CD14-positive monocyte (primary cell): ENCODE data around the gene CCNG2. TPM values are rescaled to one million over a fixed set of nuclear protein-coding genes. Genes with fewer than 3 reads are reported as not detected.

Experiments
- DNase-seq, 3 donors: peaks; one replicate each; pipeline ENCODE4 v3.0.0-alpha.2; 2011 to 2022
- H2AFZ ChIP-seq: 2 replicates; pipeline ENCODE4 v1.6.0; 2012; ENCODE audit warnings: mild to moderate bottlenecking, low read depth, low read length, inconsistent platforms; ENCODE audit not compliant: insufficient read depth, poor library complexity, severe bottlenecking
- H3K27ac ChIP-seq, 2 donors: 1 replicate in 1 of 2; 2 replicates in 1 of 2; pipeline ENCODE4 v1.5.1; 2012 to 2013; ENCODE audit warnings: low read length in 2 of 2, control low read depth in 1 of 2, inconsistent platforms in 1 of 2, low read depth in 1 of 2, mild to moderate bottlenecking in 1 of 2
- H3K27me3 ChIP-seq, 2 donors: one replicate each; pipeline versions ENCODE4 v1.6.0 to v1.6.1; 2011 to 2013; ENCODE audit warnings: low read length in 2 of 2; ENCODE audit not compliant: control insufficient read depth in 2 of 2, insufficient read depth in 2 of 2
- H3K36me3 ChIP-seq, 2 donors: replicated peaks in 1 of 2; 1 replicate in 1 of 2; 2 replicates in 1 of 2; pipeline versions ENCODE4 v1.5.1 to v1.6.1; 2012 to 2013; ENCODE audit warnings: low read length in 2 of 2, control low read depth in 1 of 2, inconsistent platforms in 1 of 2, mild to moderate bottlenecking in 1 of 2; ENCODE audit not compliant: insufficient read depth in 2 of 2, control insufficient read depth in 1 of 2
- H3K4me1 ChIP-seq, 2 donors: 1 replicate in 1 of 2; 2 replicates in 1 of 2; pipeline versions ENCODE4 v1.5.1 to v1.6.1; 2012 to 2013; ENCODE audit warnings: low read length in 2 of 2, control low read depth in 1 of 2, inconsistent platforms in 1 of 2, mild to moderate bottlenecking in 1 of 2, moderate library complexity in 1 of 2; ENCODE audit not compliant: insufficient read depth in 2 of 2, control insufficient read depth in 1 of 2
- H3K4me2 ChIP-seq: replicated peaks from 2 replicates; pipeline ENCODE3; 2012; ENCODE audit warnings: low read length, moderate library complexity, mild to moderate bottlenecking; ENCODE audit not compliant: poor library complexity, severe bottlenecking; ENCODE audit errors: extremely low read depth
- H3K4me3 ChIP-seq, 3 experiments: fragments of 200-600 bp in 1 of 3; sonication (generic) in 1 of 3; replicated peaks in 1 of 3; 1 replicate in 2 of 3; 2 replicates in 1 of 3; pipeline ENCODE4 v1.5.1; 2011 to 2013; ENCODE audit warnings: low read length in 3 of 3, mild to moderate bottlenecking in 3 of 3, control low read depth in 2 of 3, low read depth in 2 of 3, inconsistent platforms in 1 of 3, moderate library complexity in 1 of 3
- H3K79me2 ChIP-seq: 2 replicates; pipeline ENCODE4 v1.6.0; 2012; ENCODE audit warnings: mild to moderate bottlenecking, control low read depth, inconsistent platforms, low read length, moderate library complexity; ENCODE audit not compliant: insufficient read depth
- H3K9ac ChIP-seq: 2 replicates; pipeline ENCODE4 v1.6.0; 2017; ENCODE audit warnings: low read length, mild to moderate bottlenecking; ENCODE audit not compliant: insufficient read depth, poor library complexity, severe bottlenecking
- H3K9me3 ChIP-seq, 2 donors: replicated peaks in 1 of 2; 1 replicate in 1 of 2; 2 replicates in 1 of 2; pipeline versions ENCODE4 v1.5.1 to v1.6.1; 2012 to 2013; ENCODE audit warnings: low read length in 2 of 2, control low read depth in 1 of 2; ENCODE audit not compliant: control insufficient read depth in 1 of 2, insufficient read depth in 1 of 2
- H4K20me1 ChIP-seq: 2 replicates; pipeline ENCODE4 v1.6.0; 2012; ENCODE audit warnings: mild to moderate bottlenecking, low read length, control low read depth, moderate library complexity; ENCODE audit not compliant: insufficient read depth
- H3K27ac Mint-ChIP-seq, 7 donors: one replicate each; pipeline ENCODE4 v1.8.0; 2020; ENCODE audit warnings: mild to moderate bottlenecking in 7 of 7, mixed read lengths in 7 of 7, moderate library complexity in 6 of 7, inconsistent platforms in 2 of 7
- H3K27me3 Mint-ChIP-seq, 3 donors: one replicate each; pipeline ENCODE4 v1.8.0; 2021 to 2022; ENCODE audit warnings: low read depth in 3 of 3, mild to moderate bottlenecking in 3 of 3, mixed read lengths in 3 of 3, moderate library complexity in 3 of 3, inconsistent platforms in 1 of 3
- H3K36me3 Mint-ChIP-seq, 2 donors: one replicate each; pipeline ENCODE4 v1.8.0; 2020; ENCODE audit warnings: mixed read lengths in 2 of 2, inconsistent platforms in 1 of 2, mild to moderate bottlenecking in 1 of 2
- H3K4me1 Mint-ChIP-seq: one replicate; pipeline ENCODE4 v1.8.0; 2020; ENCODE audit warnings: mild to moderate bottlenecking, mixed read lengths
- H3K4me3 Mint-ChIP-seq, 2 donors: one replicate each; pipeline ENCODE4 v1.8.0; 2020; ENCODE audit warnings: mild to moderate bottlenecking in 2 of 2, mixed read lengths in 2 of 2, moderate library complexity in 1 of 2
- H3K9me3 Mint-ChIP-seq, 7 donors: one replicate each; pipeline ENCODE4 v1.8.0; 2020 to 2022; ENCODE audit warnings: mixed read lengths in 7 of 7, mild to moderate bottlenecking in 6 of 7, moderate library complexity in 6 of 7, inconsistent platforms in 2 of 7
- WGBS: methylation state at CpG from one replicate; pipeline ENCODE4 v1.1.5; 2013; ENCODE audit warnings: missing lambda C conversion rate; ENCODE audit not compliant: insufficient coverage; 5-methylcytosine and 5-hydroxymethylcytosine counted together
- intact Hi-C, 2 donors: fragments of 100-400 bp; cut with micrococcal nuclease; formaldehyde crosslinking; loops; one replicate each; pipeline versions ENCODE4 v1.15.0 to v1.15.1; 2023
- polyA plus RNA-seq, 3 donors: library from polyadenylated mRNA; depleted of rRNA in 1 of 3; unstranded in 2 of 3; stranded (reverse) in 1 of 3; fragments of 300-500 nt in 2 of 3; fragments of >200 nt in 1 of 3; fragmentation: Illumina TruSeq in 2 of 3; gene quantifications; 1 replicate in 2 of 3; 2 replicates in 1 of 3; pipeline ENCODE4 v1.2.3, GENCODE V29; 2012 to 2021
- TF ChIP-seq, protein P1 (sequence below): fragments of 200-600 bp; IDR thresholded peaks from one replicate; pipeline ENCODE4 v1.8.0; 2022; ENCODE audit warnings: antibody characterized with exemption, mild to moderate bottlenecking

CCNG2 gene
- polyA plus RNA-seq, 3 donors: 17.6 to 26.4 (median 23.3) TPM

DNA sequence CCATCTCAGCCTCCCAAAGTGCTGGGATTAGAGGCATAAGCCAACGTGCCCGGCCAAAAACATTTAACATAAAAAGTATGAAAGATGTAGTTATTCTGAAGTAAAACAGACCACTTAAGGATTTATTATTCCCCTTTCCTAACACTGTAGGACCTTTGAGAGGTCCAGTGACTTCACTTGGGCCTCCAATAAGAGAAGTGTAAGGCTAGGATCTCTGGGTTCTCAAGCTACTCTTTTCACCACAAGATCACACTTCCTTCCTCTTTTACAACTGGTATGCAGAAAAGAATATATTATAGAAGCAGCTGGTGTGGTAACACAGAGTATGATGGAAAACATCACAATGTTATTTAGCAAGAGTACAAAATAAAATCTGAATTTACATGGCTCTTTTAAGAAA is 30.2 kb upstream of the CCNG2 start:
- TF ChIP-seq, protein P1, sequence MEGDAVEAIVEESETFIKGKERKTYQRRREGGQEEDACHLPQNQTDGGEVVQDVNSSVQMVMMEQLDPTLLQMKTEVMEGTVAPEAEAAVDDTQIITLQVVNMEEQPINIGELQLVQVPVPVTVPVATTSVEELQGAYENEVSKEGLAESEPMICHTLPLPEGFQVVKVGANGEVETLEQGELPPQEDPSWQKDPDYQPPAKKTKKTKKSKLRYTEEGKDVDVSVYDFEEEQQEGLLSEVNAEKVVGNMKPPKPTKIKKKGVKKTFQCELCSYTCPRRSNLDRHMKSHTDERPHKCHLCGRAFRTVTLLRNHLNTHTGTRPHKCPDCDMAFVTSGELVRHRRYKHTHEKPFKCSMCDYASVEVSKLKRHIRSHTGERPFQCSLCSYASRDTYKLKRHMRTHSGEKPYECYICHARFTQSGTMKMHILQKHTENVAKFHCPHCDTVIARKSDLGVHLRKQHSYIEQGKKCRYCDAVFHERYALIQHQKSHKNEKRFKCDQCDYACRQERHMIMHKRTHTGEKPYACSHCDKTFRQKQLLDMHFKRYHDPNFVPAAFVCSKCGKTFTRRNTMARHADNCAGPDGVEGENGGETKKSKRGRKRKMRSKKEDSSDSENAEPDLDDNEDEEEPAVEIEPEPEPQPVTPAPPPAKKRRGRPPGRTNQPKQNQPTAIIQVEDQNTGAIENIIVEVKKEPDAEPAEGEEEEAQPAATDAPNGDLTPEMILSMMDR: no peak
- Mint-ChIP-seq H3K9me3 (peaks cover 0 to 3% (median 0%) of the 10 kb centered on the region in 7 donors), H3K36me3 (no peaks in the 10 kb centered on the region), H3K4me1 (peaks cover 63% of the 10 kb centered on the region), H3K27me3 (peaks cover 0 to 1% (median 0%) of the 10 kb centered on the region in 3 donors), H3K4me3 (peak overlapping the region in 1 of 2 donors; percentile 46), H3K27ac (peak overlapping the region; percentile 91 to 96 (median 95))
- H3K79me2 ChIP-seq: no peaks in the 10 kb centered on the region
- H3K4me2 ChIP-seq: peak overlapping the region; percentile 22
- H4K20me1 ChIP-seq: no peaks in the 10 kb centered on the region
- no peaks in the 10 kb centered on the region for H3K27me3 ChIP-seq
- intact Hi-C loops: no loop called here
- no peak overlapping the region for H2AFZ ChIP-seq
- no peaks in the 10 kb centered on the region for H3K9me3 ChIP-seq
- peaks cover 51 to 55% of the 10 kb centered on the region in 2 donors for H3K4me1 ChIP-seq
- no CpG with 5 or more reads among the region's 2 CpGs for WGBS
- H3K9ac ChIP-seq: no peak overlapping the region
- peak; percentile 79 to 89 (median 81) for DNase-seq
- no peaks in the 10 kb centered on the region for H3K36me3 ChIP-seq
- peak overlapping the region in 1 of 3 experiments; percentile 10 for H3K4me3 ChIP-seq
- H3K27ac ChIP-seq: peak overlapping the region; percentile 77 to 85

- H3K9ac ChIP-seq: no peak overlapping the region
- no peaks in the 10 kb centered on the region for H3K36me3 Mint-ChIP-seq
- H2AFZ ChIP-seq: peak overlapping the region; percentile 30
- intact Hi-C loops: no loop called here
- H3K9me3 Mint-ChIP-seq: peaks cover 0 to 3% (median 0%) of the 10 kb centered on the region in 7 donors
- H3K27ac ChIP-seq: peak overlapping the region; percentile 77 to 85
- H3K4me2 ChIP-seq: peak overlapping the region; percentile 22
- no peaks in the 10 kb centered on the region for H4K20me1 ChIP-seq
- H3K9me3 ChIP-seq: no peaks in the 10 kb centered on the region
- peak overlapping the region; percentile 91 to 96 (median 95) for H3K27ac Mint-ChIP-seq
- no peak for DNase-seq
- H3K27me3 Mint-ChIP-seq: peaks cover 0 to 1% (median 0%) of the 10 kb centered on the region in 3 donors
- TF ChIP-seq, protein P1: no peak
- no peak overlapping the region for H3K4me3 Mint-ChIP-seq
- H3K27me3 ChIP-seq: no peaks in the 10 kb centered on the region
- H3K4me1 ChIP-seq: peaks cover 51 to 55% of the 10 kb centered on the region in 2 donors
- no peaks in the 10 kb centered on the region for H3K79me2 ChIP-seq
- H3K4me1 Mint-ChIP-seq: peaks cover 61% of the 10 kb centered on the region
- WGBS: 0% methylated on average over 1 of the region's 2 CpGs
- peak overlapping the region in 1 of 3 experiments; percentile 10 for H3K4me3 ChIP-seq
- no peaks in the 10 kb centered on the region for H3K36me3 ChIP-seq
Measured at GRCh38 chr4:77127215-77127614, 29.8 kb upstream of the CCNG2 start.
